GM19193 (cell line): ENCODE data around the gene YIPF2.

Experiments used
- POLR2A ChIP-seq: IDR thresholded peaks from 4 replicates; pipeline ENCODE4 v1.6.1; 2011; ENCODE audit not compliant: insufficient read depth, insufficient read length; ENCODE audit errors: extremely low read depth

The YIPF2 gene

GRCh38 chr19:10872546-10873107 is 55.8 kb downstream of the YIPF2 start:
- no peak for TF ChIP-seq POLR2A
